ENCODE data around the gene KLRF1.

The KLRF1 gene

GRCh38 chr12:9856151-9856550 is 28.9 kb downstream of the KLRF1 start:
- DNase-seq (ENCODE audit: low read depth), result no peak
- no peak overlapping the region for H3K4me3 ChIP-seq (ENCODE audit: low read length)
- TF ChIP-seq, protein P1, sequence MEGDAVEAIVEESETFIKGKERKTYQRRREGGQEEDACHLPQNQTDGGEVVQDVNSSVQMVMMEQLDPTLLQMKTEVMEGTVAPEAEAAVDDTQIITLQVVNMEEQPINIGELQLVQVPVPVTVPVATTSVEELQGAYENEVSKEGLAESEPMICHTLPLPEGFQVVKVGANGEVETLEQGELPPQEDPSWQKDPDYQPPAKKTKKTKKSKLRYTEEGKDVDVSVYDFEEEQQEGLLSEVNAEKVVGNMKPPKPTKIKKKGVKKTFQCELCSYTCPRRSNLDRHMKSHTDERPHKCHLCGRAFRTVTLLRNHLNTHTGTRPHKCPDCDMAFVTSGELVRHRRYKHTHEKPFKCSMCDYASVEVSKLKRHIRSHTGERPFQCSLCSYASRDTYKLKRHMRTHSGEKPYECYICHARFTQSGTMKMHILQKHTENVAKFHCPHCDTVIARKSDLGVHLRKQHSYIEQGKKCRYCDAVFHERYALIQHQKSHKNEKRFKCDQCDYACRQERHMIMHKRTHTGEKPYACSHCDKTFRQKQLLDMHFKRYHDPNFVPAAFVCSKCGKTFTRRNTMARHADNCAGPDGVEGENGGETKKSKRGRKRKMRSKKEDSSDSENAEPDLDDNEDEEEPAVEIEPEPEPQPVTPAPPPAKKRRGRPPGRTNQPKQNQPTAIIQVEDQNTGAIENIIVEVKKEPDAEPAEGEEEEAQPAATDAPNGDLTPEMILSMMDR (conservative IDR thresholded peaks at IDR 0.05; ENCODE audit: low read depth, low read length), result no peak

- no peak for DNase-seq (ENCODE audit: low read depth)
- no peak overlapping the region for H3K4me3 ChIP-seq (ENCODE audit: low read length)
- TF ChIP-seq, protein P1 (conservative IDR thresholded peaks at IDR 0.05; ENCODE audit: low read depth, low read length), result no peak
Measured at GRCh38 chr12:9856894-9857293, 29.6 kb downstream of the KLRF1 start.

DNA sequence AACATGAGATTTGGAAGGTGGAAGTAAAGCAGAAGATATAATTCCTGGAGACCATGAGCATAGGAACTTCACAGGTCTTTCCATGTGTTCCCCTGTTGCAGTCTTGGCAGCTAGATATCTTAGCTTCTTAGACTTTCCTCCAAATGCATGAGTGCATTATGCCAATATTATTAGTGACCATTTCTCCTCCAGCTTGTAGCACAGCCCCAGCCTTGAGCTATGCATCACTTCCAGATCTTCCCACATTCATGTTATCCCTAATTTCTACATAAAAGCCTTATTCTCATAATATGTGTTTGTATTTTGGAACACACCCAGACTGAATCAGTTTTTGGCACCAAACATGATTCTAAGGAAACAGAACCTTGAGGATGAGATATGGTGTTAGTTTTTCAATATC is 30.9 kb downstream of the KLRF1 start:
- TF ChIP-seq, protein P1 (conservative IDR thresholded peaks at IDR 0.05; ENCODE audit: low read depth, low read length), result no peak
- no peak for DNase-seq (ENCODE audit: low read depth)
- no peak overlapping the region for H3K4me3 ChIP-seq (ENCODE audit: low read length)

GRCh38 chr12:9864913-9865675 is 37.8 kb downstream of the KLRF1 start:
- H3K4me3 ChIP-seq (ENCODE audit: low read length), result no peak overlapping the region
- TF ChIP-seq, protein P1 (conservative IDR thresholded peaks at IDR 0.05; ENCODE audit: low read depth, low read length), result no peak
- DNase-seq (ENCODE audit: low read depth), result no peak

GRCh38 chr12:9866860-9867269 is 39.6 kb downstream of the KLRF1 start:
- H3K4me3 ChIP-seq (ENCODE audit: low read length), result no peak overlapping the region
- DNase-seq (ENCODE audit: low read depth), result no peak
- TF ChIP-seq, protein P1 (conservative IDR thresholded peaks at IDR 0.05; ENCODE audit: low read depth, low read length), result no peak

- H3K4me3 ChIP-seq (ENCODE audit: low read length), result no peak overlapping the region
- TF ChIP-seq, protein P1 (conservative IDR thresholded peaks at IDR 0.05; ENCODE audit: low read depth, low read length), result no peak
- DNase-seq (ENCODE audit: low read depth), result no peak
Measured at GRCh38 chr12:9867531-9867930, 40.2 kb downstream of the KLRF1 start.

- H3K4me3 ChIP-seq (ENCODE audit: low read length), result no peak overlapping the region
- TF ChIP-seq, protein P1 (conservative IDR thresholded peaks at IDR 0.05; ENCODE audit: low read depth, low read length), result no peak
- DNase-seq (ENCODE audit: low read depth), result no peak
Measured at GRCh38 chr12:9868311-9868801, 41.1 kb downstream of the KLRF1 start.

Measured in retinal pigment epithelial cell (primary cell).